Superior temporal gyrus (tissue), 1 donor: ENCODE data around the gene KCND3.

ENCODE experiments used
- DNase-seq: peaks from one replicate; pipeline ENCODE4 v3.0.0-alpha.2; 2016; ENCODE audit errors: extremely low spot score

The KCND3 gene

GRCh38 chr1:111959436-111959835, 30.0 kb downstream of the KCND3 start:
- no peak for DNase-seq

GRCh38 chr1:111958851-111959250, 30.6 kb downstream of the KCND3 start:
- DNase-seq: peak; percentile 51

- no peak for DNase-seq
Measured at GRCh38 chr1:111958075-111958474, 31.4 kb downstream of the KCND3 start.

GRCh38 chr1:111956155-111956771, 33.2 kb downstream of the KCND3 start:
- no peak for DNase-seq

GRCh38 chr1:111955755-111956154, 33.7 kb downstream of the KCND3 start:
- DNase-seq: no peak

- DNase-seq: no peak
Measured at GRCh38 chr1:111953797-111954196, 35.7 kb downstream of the KCND3 start.

GRCh38 chr1:111952125-111952657, 37.3 kb downstream of the KCND3 start:
- DNase-seq: no peak

- peak; percentile 67 for DNase-seq
Measured at GRCh38 chr1:111948209-111949171, 41.0 kb downstream of the KCND3 start.

- DNase-seq: no peak
Measured at GRCh38 chr1:111943846-111944749, 45.4 kb downstream of the KCND3 start.

- DNase-seq: no peak
Measured at GRCh38 chr1:111943066-111943465, 46.4 kb downstream of the KCND3 start.

GRCh38 chr1:111938536-111938935, 50.9 kb downstream of the KCND3 start:
- no peak for DNase-seq

- no peak for DNase-seq
Measured at GRCh38 chr1:111938123-111938522, 51.3 kb downstream of the KCND3 start.

- DNase-seq: no peak
Measured at GRCh38 chr1:111937147-111937725, 52.2 kb downstream of the KCND3 start.

GRCh38 chr1:111934106-111934852, 55.2 kb downstream of the KCND3 start:
- DNase-seq: no peak

- DNase-seq: no peak
Measured at GRCh38 chr1:111930356-111930755, 59.1 kb downstream of the KCND3 start.

- DNase-seq: no peak
Measured at GRCh38 chr1:111928531-111928930, 60.9 kb downstream of the KCND3 start.

- no peak for DNase-seq
Measured at GRCh38 chr1:111927652-111928051, 61.8 kb downstream of the KCND3 start.

GRCh38 chr1:111924786-111925185, 64.7 kb downstream of the KCND3 start:
- no peak for DNase-seq

- no peak for DNase-seq
Measured at GRCh38 chr1:111923766-111924165, 65.7 kb downstream of the KCND3 start.

GRCh38 chr1:111921948-111922347, 67.5 kb downstream of the KCND3 start:
- DNase-seq: peak; percentile 27
